Activated gamma-delta T cell treated with anti-CD3 and anti-CD28 coated beads, Interleukin-2, amount 50 U/mL, for 16 hours (primary cell): Measurements from ENCODE around the gene BMPR1B.
"Not testable (repeated sequence)": the region's sequence is repeated elsewhere in the genome, so short reads cannot be mapped to it uniquely, and the experiment has no call there.

Experiments used
- DNase-seq: peaks from one replicate; pipeline ENCODE4 v3.0.0-alpha.2; 2020; ENCODE audit warnings: low read depth

BMPR1B gene

GRCh38 chr4:95038791-95039190 lies 281.0 kb downstream of the BMPR1B start:
- no peak for DNase-seq

DNA sequence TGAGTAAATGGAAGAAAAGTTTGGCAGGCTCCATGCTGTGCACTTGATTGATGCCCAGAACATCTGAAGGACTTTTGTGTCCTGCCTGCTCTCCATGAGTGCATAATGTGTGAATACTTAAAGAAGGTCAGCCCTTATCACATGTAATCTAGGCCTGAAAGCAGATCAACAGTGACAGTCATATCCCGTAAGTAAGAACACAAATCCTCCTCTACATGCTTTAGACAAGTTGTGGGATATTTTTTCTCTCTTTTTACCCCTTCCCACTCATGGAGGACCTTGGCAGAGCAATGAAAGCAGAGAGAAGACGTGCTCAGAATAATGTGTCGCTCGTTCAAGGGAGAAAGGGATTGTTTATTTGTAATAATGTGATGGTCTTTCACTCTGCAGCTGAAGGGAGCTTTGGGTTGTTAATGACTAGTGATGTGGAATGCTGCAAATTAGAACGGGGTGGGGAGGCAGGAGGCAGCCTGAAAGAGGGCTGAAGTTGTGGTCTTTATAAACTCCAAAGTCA lies 286.6 kb downstream of the BMPR1B start:
- no peak for DNase-seq

DNA sequence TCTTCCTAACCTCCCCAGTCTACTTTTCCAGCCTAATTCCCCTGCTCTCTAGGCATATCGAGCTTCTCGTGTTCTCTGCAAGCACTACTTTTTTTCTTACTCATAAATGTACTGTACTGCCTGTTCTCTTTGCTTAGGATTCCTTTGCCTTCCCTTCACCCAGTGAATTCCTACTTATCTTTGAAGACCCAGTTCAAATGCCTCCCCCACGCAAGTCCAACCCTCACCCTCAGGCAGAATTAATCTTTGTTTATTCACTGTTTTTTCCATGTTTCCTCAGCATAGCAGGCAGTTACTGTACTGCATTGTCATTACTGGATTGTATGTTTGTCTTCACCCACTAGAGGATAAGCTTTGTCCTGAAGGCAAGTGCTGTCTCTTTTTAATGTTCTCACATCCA lies 287.7 kb downstream of the BMPR1B start:
- DNase-seq: no peak

DNA sequence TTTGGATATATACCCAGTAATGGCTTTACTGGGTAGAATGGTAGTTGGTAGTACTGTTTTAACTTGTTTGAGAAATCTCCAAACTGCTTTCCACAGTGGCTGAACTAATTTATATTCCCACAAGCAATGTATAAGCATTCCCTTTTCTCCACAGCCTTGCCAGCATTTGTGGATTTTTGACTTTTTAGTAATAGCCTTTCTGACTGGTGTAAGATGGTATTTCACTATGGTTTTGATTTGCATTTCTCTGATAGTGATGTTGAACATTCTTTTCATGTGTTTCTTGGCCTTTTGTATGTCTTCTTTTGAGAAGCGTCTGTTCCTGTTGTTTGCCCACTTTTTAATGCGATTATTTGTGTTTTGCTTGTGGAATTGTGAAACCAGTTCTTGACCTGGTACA lies 290.5 kb downstream of the BMPR1B start:
- DNase-seq: no peak

- DNase-seq: no peak
Measured at GRCh38 chr4:95049551-95050233, 291.9 kb downstream of the BMPR1B start.

- no peak for DNase-seq
Measured at GRCh38 chr4:95050980-95051701, 293.4 kb downstream of the BMPR1B start.

GRCh38 chr4:95051702-95052020 lies 293.9 kb downstream of the BMPR1B start:
- DNase-seq: no peak

GRCh38 chr4:95058991-95059390 lies 301.2 kb downstream of the BMPR1B start:
- DNase-seq: no peak

GRCh38 chr4:95059663-95060062 lies 301.9 kb downstream of the BMPR1B start:
- no peak for DNase-seq

DNA sequence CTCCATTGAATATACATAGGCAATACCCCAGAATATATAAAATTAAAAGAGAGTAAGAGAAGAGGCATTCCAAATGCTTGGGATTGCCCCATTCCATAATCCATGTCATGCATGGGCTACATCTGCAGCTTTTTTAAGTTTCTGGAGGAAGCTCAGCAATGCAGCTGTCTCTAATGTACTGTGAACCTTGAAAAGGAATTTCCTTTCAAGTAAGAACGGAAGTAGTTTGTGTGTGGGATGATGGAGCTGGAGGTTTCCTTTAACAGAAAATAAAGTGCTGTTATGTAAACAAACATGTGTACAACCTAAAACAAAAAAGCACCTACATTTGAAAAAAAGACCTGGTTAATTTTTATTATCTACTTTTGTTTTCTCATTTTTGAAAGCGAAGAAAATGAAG lies 303.5 kb downstream of the BMPR1B start:
- no peak for DNase-seq

DNA sequence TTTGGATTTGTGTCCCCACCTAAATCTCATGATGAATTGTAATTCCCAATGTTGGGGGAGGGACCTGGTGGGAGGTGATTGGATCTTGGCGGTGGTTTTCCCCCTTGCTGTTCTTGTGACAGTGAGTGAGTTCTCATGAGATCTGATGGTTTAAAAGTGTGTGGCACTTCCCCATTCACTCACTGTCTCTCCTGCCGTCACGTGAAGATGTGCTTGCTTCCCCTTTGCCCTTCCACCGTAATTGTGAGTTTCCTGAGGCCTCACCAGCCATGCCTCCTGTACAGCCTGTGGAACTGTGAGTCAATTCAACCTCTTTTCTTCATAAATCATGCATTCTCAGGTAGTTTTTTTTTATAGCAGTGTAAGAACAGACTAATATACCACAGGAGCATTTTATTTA lies 304.0 kb downstream of the BMPR1B start:
- DNase-seq: not testable (repeated sequence)

DNA sequence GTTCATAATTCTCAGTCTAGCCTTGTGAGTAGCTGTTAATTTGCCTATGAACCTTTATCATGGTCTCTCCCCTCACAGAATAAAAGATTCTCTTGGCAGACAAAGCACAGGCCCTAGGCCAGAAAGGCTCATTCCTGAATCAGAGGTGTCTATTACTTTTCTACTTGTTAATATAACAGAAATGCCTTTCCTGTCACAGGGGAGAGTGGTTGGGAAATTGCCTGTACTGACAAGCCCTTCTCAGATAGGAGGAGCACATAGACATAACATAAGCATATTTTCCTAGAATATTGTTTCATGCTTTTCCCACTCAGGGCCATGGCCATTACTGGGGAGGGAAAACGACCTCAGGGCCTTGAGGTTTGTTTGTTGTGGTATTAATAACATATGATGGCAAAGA lies 308.3 kb downstream of the BMPR1B start:
- no peak for DNase-seq

DNA sequence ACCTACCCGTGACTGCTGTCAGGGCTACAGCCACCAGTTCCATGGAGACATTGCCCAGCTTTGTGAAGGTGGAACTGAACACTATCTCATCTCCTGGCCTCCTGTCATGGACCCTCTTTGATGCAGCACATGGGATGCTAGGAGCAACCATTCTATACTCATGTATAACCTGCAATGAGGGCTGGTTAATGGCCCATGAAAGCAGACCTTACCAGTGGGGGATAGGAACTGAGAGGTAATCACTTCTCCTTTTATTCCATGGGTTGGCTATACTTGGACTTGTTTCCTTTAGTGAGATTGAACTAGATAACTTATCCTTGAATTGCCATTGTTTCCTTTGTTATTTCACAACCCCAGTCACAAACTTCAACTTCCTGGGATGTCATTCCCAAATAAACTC lies 310.6 kb downstream of the BMPR1B start:
- DNase-seq: no peak

DNA sequence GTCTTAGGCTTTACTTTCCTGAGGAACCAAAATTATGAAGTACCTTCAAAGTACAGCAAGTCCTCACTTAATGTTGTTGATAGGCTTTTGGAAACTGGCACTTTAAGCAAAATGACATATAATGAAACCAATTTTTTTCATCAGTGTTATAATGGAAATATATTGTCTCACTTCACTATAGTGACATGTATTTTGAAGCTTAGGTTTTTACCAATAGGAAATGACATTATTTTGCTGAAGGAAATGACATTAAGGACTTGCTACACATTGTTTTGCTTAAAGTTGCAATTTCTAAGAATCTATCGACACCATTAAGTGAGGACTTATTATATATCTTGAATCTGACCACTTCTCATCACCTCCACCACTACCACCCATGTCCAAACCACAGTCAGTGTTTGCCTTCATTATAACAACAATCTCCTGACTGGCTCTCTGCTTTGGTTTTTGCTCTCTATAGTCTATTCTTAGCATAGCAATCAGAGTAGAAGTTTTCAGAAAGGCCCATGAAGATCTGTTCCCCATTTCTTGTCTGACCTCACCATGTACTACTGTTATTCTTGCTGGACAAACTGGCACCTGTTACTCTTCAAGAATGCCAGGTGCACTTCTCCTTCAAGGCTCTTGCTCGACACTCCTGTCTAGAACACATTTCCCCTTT lies 311.2 kb downstream of the BMPR1B start:
- DNase-seq: no peak

DNA sequence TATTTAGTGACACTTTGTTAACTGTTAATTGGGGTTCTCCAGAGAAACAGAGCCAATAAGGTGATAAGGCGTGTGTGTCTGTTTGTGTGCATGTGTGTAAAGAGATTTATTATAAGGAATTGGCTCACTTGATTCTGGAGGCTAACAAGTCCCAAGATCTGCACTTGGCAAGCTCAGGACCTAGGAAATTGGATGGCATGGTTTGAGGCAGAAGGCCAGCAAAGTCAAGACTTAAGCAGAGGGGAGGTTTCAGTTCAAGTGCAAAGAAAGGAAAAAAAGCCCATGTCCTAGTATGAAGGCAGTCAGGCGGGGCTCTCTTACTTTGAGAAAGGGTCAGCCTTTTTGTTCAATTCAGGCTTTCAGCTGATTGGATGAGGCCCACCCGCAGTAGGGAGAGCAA lies 314.1 kb downstream of the BMPR1B start:
- no peak for DNase-seq

GRCh38 chr4:95073646-95074045 lies 315.9 kb downstream of the BMPR1B start:
- no peak for DNase-seq

GRCh38 chr4:95077864-95078263 lies 320.1 kb downstream of the BMPR1B start:
- no peak for DNase-seq

DNA sequence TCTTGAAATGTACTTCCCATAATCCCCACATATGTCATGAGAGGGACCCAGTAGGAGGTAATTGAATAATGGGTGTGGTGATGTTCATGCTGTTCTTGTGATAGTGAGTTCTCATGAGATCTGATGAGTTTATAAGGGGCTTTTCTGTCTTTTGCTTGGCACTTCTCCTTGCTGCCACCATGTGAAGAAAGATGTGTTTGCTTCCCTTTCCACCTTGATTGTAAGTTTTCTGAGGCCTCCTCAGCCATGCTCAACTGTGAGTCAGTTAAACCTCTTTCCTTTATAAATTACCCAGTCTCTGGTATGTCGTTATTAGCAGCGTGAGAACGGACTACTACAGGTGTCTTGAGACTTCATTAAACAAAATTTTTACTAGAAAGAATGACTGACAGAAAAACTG lies 323.2 kb downstream of the BMPR1B start:
- DNase-seq: no peak

DNA sequence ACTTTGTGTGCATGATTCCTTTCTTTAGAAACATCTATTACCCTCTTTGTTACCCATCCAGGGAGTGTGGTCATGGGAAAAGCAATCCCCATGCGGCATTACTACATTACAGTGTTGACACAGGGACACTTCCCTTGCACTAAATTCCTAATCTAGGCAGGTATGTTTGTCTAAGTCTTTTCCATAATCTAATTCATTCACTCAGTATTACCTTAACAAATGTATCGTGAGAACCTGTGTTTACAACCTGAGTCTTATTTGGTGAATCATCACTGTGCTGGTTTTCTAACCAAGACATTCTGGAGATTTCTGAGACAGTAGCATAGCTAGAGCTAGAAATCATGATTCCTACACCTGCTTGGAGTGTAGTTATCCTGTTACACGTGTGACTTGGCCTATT lies 326.8 kb downstream of the BMPR1B start:
- no peak for DNase-seq

DNA sequence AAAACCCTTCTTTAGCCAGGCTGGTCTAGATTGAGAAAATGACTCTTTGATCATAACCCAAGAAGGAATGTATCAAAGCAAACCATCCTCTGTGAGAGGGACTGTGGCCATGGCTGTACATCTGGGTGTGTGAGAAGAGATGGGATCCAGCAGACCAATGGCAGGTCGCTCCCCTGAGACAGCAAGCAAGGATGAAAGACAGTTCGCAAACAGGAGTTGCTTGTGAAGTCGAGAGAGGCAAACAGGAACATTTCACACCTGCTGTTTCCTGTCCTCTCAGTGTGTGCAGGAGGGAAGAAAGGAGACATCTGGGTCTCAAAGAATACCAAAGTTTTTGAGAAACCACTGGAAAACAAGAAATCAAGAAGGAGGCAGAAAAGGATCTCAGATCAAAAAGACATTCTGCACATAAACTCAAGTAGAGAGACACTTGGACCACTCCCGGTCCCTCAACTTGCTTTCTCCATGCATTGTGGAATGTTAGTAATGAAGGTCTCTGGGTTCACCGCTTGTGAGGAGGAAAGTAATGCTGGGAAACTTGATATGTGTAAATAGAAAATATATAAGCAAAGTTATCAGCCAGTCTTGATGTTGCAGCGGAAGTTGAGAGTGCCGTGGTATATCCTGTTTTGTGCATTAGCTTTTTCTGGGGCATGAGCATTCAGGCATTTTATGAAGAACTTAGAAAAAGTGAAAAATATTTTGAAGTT lies 327.5 kb downstream of the BMPR1B start:
- DNase-seq: no peak

DNA sequence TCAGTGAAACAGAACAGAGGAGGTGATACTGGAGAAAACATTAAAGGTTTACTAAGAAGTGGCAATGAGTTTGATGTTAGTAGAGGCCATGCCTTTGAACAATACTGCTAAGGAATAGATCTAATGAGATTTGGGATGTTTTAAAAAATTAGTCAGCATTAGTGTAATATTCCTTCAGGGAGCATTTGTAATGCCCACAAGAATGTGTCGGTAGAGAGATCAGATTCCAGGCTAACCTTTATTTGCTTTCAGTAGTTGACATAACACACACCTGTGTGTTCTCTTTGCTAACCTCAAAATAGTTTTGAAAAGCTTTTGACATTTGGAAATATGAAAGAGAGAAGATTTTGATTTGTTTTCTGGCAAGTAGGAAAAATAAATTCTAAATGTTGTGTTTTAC lies 328.8 kb downstream of the BMPR1B start:
- no peak for DNase-seq

DNA sequence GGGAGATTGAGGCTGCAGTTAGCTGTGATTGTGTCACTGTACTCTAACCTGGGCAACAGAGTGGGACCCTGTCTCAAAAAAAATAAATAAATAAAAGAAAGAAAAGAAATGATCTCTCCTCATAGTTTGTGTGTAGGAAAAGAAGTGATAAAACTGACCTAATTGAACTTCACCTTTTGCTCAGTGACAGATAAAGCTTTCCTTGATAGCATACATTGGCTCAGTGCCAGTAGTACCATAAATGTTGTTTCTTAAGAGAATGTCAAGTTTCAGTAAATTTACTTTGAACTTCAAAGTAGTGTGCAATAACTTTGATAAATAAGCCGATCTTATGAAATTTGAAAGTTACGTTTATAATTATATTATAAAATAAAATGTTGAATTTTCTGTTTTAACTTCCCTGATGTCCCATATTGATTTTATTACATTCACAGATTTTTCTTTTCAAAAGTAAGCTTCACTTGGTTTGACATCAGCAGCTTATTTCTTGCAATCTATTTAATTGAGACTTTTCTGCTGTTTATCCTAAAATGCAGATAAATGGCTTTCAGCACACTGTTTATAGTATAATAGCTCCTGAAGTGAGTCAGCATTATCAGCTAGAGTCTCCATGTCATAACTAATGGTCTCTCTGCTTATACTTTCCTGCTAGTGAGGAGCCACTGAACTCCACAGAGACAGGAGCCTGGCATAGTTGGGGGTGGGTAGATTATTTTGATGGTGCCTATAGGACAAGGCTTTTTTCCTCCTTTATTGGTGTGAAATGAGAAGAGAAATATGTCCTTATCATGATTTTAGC lies 330.1 kb downstream of the BMPR1B start:
- no peak for DNase-seq
